Measurements from ENCODE around the gene RPS6KA2.
"Not testable (repeated sequence)": the region's sequence is repeated elsewhere in the genome, so short reads cannot be mapped to it uniquely, and the experiment has no call there.

RPS6KA2 gene

GRCh38 chr6:166655713-166656229, 28.7 kb upstream of the RPS6KA2 start:
- no peak for DNase-seq

DNA sequence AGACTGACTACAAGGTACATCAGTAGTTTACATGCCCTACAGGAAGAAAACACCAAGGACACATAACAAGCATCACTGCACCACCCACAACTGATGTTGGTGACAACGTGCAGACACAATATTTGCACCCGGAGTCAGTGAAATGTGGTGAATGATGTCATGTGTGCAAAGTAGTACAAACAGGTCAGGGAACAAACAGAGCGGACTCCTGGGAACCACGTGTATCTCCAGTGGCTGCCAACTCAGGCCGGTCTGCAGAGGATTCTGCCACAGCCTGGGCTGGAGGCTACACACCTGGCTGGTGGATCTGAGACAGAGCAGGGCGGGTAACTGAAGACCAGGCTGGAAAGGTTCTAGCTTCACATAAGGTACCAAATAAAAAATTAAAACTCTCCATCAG, 28.2 kb upstream of the RPS6KA2 start:
- no peak for DNase-seq

- DNase-seq, result no peak
Observed at GRCh38 chr6:166654573-166654972, 27.5 kb upstream of the RPS6KA2 start.

- DNase-seq, result no peak
Observed at GRCh38 chr6:166653639-166653941, 26.5 kb upstream of the RPS6KA2 start.

DNA sequence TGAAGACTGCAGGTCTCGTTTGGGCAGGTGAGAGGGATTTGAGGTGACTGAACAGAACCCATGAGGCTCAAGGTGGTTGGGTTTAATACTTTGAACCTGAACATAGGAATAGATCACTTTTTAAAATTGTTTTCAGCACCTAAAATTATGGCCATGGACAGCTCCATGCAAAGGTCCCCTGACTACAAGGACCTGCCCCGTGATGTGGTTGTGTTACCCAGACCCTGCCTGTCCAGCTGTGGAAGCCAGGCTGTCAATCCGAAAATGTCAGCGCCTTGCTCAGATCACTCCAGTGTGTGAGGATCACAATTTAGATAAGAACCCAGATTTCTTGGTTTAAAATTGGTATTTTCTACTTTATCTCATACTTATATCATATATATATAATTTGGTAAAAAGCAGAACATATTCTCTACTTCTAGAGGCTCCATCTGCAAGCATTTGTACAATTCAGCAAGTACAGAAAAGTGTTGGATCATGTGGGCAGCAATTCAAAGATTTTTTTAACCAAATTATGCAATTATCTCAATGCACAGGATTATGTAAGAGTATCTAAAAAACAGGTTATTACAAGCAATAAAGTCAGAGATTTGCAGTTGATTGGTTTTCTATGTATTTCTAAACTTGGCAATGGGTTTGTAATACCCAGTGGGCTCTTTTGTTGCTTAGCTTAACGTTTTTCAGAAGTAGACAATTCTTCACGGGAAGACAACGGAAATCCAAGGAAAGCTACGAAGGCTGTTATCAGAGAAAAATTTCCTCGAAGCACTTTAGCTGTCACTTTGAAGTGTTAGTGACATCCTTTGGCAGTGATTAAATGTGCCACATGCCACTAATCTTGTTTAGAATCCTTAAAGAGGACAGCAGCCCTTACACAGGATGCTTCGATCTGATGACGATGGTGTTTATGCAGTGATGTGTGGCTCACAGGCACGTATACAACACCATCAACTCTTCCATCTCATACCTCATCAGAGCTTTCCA, 24.1 kb upstream of the RPS6KA2 start:
- no peak for DNase-seq

- DNase-seq, result no peak
Observed at GRCh38 chr6:166650047-166650446, 23.0 kb upstream of the RPS6KA2 start.

DNA sequence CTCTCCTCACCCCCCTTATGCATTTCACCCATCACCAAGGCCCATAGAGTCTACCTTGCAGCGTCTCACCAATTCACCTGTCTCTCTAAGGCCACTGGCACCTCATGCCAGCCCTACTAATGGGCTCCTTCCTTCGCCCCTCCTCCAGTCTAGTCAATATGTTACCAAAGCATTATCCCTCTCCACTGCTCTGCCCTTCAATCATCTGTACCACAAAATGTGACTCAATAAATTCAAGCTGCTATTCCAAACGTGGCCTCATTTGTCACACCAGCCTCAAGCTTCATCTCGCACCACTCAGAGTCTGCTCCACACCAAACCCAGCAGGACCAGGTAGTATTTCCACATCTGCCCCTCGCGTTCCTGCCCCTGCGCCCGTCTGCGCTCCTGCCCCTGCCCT, 21.8 kb upstream of the RPS6KA2 start:
- DNase-seq, result no peak

DNA sequence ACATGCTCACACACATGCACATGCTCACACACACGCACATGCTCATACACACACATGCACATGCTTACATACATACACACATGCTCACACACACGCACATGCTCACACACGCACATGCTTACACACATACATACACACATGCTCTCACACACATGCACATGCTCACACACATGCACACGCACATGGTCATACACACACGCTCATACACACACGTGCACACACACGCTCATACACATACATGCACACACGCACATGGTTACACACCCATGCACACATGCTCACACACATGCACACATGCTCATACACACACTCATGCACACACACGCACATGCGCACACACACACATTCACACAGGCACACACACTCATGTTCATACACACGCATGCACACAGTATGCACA, 20.8 kb upstream of the RPS6KA2 start:
- no peak for DNase-seq

GRCh38 chr6:166646716-166647115, 19.7 kb upstream of the RPS6KA2 start:
- no peak for DNase-seq

DNA sequence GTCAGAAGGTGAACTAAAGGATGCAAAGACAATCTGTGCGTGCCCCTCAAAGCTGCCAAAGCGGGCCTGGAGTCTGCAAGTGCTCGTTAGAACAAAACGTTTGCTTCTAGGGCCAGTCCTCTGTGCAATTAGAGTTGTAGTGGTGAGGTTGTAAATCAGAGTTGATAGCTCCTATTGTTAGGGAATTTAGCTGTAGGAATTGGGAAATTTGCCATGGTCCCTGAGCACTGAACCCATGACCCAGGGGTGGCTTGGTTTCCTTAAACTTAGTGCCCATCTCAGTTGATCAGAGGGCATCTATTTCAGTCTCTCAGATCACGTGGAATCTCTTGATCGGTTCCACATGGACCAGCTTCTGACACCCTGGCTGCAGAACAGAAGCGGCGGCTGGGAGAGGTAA, 18.8 kb upstream of the RPS6KA2 start:
- no peak for DNase-seq

DNA sequence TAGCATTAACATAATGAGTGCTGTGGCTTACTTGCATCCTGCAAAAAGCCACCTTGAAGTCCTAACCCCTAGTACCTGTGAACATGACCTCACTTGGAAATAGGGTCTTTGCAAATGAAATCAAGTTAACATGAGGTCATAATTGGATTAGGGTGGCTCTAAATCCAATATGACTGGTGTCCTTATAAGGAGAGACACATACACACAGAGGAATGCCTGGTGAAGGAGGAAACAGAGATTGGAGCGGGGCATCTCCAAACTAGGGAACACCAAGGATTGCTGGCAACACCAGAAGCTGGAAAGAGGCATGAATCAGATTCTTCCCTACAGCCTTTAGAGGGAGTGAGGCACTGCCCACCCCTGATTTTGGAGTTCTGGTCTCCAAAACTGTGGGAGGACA, 17.6 kb upstream of the RPS6KA2 start:
- no peak for DNase-seq

- no peak for DNase-seq
Observed at GRCh38 chr6:166643891-166644590, 17.0 kb upstream of the RPS6KA2 start.

GRCh38 chr6:166642646-166643045, 15.6 kb upstream of the RPS6KA2 start:
- no peak for DNase-seq

- peak; percentile 42 for DNase-seq
Observed at GRCh38 chr6:166640342-166641043, 13.4 kb upstream of the RPS6KA2 start.

- no peak for DNase-seq
Observed at GRCh38 chr6:166639921-166640320, 12.9 kb upstream of the RPS6KA2 start.

DNA sequence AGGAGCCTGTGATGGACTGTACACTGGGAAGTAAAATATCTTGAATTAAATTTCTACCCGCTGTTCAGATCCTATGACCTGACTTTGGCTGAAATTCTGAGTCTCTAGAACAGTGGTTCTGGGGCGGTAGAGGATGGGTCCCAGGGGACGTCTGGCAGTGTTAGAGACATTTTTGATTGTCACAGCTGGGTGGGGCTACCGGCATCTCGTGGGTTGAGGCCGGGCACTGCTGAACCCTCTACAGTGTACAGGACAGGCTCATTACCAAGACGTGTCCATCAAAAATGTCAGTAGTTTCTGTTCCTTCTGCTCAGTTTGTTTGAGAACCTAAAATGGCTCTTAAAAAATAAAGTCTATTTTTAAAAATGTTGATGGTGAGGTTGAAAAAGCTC, 11.5 kb upstream of the RPS6KA2 start:
- DNase-seq, result no peak

- DNase-seq, result no peak
Observed at GRCh38 chr6:166637812-166638572, 10.9 kb upstream of the RPS6KA2 start.

DNA sequence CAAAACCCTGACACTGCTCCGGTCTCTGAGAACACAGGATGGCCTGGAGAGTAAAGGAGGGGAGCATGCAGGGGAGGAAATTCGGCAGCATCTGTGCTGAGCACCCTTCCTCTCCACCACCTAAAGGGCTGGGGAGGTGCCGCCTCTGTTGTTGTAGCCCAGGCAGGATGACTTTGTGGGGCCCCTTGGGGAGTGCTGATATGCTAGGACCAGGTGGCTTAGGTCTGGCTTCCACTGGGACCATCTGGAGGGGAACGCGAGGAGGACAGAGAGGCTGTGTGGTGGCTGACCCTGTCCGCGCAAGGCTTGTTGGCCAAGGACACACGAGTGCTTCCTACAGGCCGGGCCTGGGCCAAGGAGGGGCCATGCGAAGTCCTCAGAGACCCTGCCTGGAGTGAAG, 9.9 kb upstream of the RPS6KA2 start:
- DNase-seq, result no peak

GRCh38 chr6:166636191-166636933, 9.3 kb upstream of the RPS6KA2 start:
- no peak for DNase-seq

- DNase-seq, result no peak
Observed at GRCh38 chr6:166635013-166635970, 8.2 kb upstream of the RPS6KA2 start.

DNA sequence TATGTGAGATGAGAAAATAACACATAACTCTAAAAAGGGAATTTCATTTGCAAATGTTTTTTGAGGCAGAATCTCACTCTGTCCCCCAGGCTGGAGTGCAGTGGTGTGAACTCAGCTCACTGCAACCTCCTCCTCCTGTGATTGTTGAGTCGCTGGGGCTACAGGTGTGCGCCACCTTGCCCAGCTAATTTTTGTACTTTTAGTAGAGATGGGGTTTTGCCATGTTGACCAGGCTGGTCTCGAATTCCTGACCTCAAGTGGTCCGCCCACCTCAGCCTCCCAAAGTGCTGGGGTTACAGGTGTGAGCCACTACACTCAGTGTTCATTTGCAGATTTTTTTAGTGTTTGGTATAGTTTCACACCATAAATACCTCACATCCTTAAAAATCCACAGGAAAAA, 7.5 kb upstream of the RPS6KA2 start:
- DNase-seq, result not testable (repeated sequence)
